Measurements from ENCODE around the gene TAC4.
A peak's percentile ranks its signal among the peaks of the same experiment; 100 is the strongest.
"Not testable (repeated sequence)": the region's sequence is repeated elsewhere in the genome, so short reads cannot be mapped to it uniquely, and the experiment has no call there.

The TAC4 gene

GRCh38 chr17:49843774-49844350 lies 4.0 kb downstream of the TAC4 start:
- no peak for DNase-seq (ENCODE audit: low read depth in 2 of 2)

- no peak for DNase-seq (ENCODE audit: low read depth in 2 of 2)
Observed at GRCh38 chr17:49842846-49843245, 5.0 kb downstream of the TAC4 start.

- DNase-seq (ENCODE audit: low read depth in 2 of 2): no peak
Observed at GRCh38 chr17:49842371-49842770, 5.5 kb downstream of the TAC4 start.

GRCh38 chr17:49841548-49841947 lies 6.3 kb downstream of the TAC4 start:
- DNase-seq (ENCODE audit: low read depth in 2 of 2): no peak

GRCh38 chr17:49839455-49839854 lies 8.4 kb downstream of the TAC4 start:
- DNase-seq (ENCODE audit: low read depth in 2 of 2): no peak

GRCh38 chr17:49836111-49837030 lies 11.5 kb downstream of the TAC4 start:
- no peak for DNase-seq (ENCODE audit: low read depth in 2 of 2)

- DNase-seq (ENCODE audit: low read depth in 2 of 2): no peak
Observed at GRCh38 chr17:49835472-49835871, 12.4 kb downstream of the TAC4 start.

GRCh38 chr17:49834118-49834743 lies 13.6 kb downstream of the TAC4 start:
- DNase-seq (ENCODE audit: low read depth in 2 of 2): no peak

GRCh38 chr17:49832840-49833599 lies 14.8 kb downstream of the TAC4 start:
- no peak for DNase-seq (ENCODE audit: low read depth in 2 of 2)

- DNase-seq (ENCODE audit: low read depth in 2 of 2): no peak
Observed at GRCh38 chr17:49830605-49831004, 17.3 kb downstream of the TAC4 start.

- DNase-seq (ENCODE audit: low read depth in 2 of 2): no peak
Observed at GRCh38 chr17:49829026-49829425, 18.8 kb downstream of the TAC4 start.

GRCh38 chr17:49828325-49828724 lies 19.5 kb downstream of the TAC4 start:
- DNase-seq (ENCODE audit: low read depth in 2 of 2): not testable (repeated sequence)

- no peak for DNase-seq (ENCODE audit: low read depth in 2 of 2)
Observed at GRCh38 chr17:49825645-49826044, 22.2 kb downstream of the TAC4 start.

GRCh38 chr17:49823614-49824013 lies 24.3 kb downstream of the TAC4 start:
- no peak for DNase-seq (ENCODE audit: low read depth in 2 of 2)

- no peak for DNase-seq (ENCODE audit: low read depth in 2 of 2)
Observed at GRCh38 chr17:49822829-49823228, 25.0 kb downstream of the TAC4 start.

- no peak for DNase-seq (ENCODE audit: low read depth in 2 of 2)
Observed at GRCh38 chr17:49821916-49822315, 26.0 kb downstream of the TAC4 start.

GRCh38 chr17:49821466-49821865 lies 26.4 kb downstream of the TAC4 start:
- no peak for DNase-seq (ENCODE audit: low read depth in 2 of 2)

- no peak for DNase-seq (ENCODE audit: low read depth in 2 of 2)
Observed at GRCh38 chr17:49820773-49821172, 27.1 kb downstream of the TAC4 start.

- no peak for DNase-seq (ENCODE audit: low read depth in 2 of 2)
Observed at GRCh38 chr17:49819651-49820050, 28.2 kb downstream of the TAC4 start.

- no peak for DNase-seq (ENCODE audit: low read depth in 2 of 2)
Observed at GRCh38 chr17:49819138-49819537, 28.7 kb downstream of the TAC4 start.

- DNase-seq (ENCODE audit: low read depth in 2 of 2): peak in 1 of 2 donors; percentile 23
Observed at GRCh38 chr17:49817993-49818392, 29.9 kb downstream of the TAC4 start.

- no peak for DNase-seq (ENCODE audit: low read depth in 2 of 2)
Observed at GRCh38 chr17:49815761-49816281, 32.0 kb downstream of the TAC4 start.

All from stimulated activated CD4-positive, alpha-beta T cell treated with anti-CD3 and anti-CD28 coated beads, Interleukin-4, amount 100 ng/mL, for 48 hours (primary cell).